Stimulated activated CD4-positive, alpha-beta T cell treated with anti-CD3 and anti-CD28 coated beads, Interleukin-15, amount 100 ng/mL, for 24 hours (primary cell): ENCODE results near the gene SKA2.
"Not testable (repeated sequence)": the region's sequence is repeated elsewhere in the genome, so short reads cannot be mapped to it uniquely, and the experiment has no call there.

ENCODE experiments used
- DNase-seq: peaks from one replicate; pipeline ENCODE4 v3.0.0-alpha.2; 2020

The SKA2 gene

DNA sequence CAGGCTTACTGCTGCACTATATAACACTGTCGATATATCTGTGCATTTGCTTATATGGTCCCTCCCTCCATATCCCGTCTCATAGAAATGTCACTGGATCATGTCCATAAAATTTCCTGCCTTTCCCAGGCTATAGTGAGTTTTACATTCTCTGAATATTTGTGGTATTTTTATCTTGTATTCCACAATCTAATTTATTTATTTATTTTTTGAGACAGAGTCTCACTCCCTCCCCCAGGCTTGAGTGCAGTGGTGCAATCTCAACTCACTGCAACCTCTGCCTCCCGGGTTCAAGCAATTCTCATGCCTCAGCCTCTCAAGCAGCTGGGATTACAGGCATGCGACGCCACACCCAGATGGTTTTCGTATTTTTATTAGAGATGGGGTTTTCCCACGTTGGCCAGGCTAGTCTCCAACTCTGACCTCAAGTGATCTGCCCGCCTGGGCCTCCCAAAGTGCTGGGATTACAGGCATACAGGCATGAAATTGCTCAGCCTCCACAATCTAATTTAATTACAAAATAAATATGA is 61.2 kb downstream of the SKA2 start:
- no peak for DNase-seq

DNA sequence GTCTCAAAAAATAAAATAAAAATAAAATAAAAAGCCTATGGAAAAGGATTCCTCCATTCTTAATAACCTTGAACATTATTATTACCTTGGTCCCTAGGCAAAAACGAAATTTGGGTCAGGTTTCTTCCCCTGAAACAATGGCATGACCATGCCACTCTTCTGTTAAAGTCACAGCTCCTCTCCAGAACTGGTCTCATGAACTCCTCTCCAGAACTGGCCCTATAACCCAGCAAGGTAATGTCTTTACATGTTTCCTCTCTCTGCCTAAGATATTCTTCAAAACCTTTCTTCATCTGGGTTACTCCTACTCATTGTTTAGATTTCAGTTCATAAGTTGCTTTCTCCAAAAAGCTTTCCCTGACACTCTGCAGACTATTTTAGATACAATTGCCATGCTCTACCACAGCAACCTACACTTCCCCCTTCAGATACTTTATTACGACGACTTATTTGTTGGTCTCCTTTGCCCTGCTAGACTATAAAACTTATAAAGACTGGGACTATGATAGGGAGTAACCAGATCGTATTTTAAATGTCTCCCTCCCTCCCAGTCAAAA is 61.8 kb downstream of the SKA2 start:
- DNase-seq, result no peak

DNA sequence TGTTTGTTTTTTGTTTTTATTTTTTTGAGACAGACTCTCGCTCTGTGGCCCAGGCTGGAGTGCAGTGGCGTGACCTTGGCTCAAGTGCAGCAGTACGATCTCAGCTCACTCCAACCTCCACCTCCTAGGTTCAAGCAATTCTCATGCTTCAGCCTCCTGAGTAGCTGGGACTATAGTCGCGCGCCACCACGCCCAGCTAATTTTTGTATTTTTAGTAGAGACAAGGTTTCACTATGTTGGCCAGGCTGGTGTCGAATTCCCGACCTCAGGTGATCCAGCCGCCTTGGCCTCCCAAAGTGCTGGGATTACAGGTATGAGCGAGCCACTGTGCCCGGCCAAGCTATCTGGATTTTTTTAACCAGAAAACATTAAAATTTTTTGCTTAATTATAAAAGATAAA is 64.4 kb downstream of the SKA2 start:
- DNase-seq, result not testable (repeated sequence)

DNA sequence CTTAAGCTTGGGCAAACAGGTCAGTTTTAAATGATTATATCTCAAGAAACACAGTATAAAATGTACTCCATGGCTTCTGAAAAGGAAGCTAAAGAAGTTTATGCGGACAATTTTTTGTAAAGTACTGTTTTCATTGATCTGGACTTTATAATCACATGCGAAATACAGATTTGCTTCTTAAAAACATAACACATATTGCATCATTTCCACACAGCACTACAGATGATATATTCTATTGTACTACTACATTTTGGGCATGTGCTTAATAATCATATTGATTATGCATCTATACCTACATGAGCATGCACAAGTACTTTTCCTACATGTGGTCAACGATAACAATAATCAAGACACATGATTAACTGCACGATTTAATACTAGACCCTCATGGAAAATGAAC is 70.8 kb downstream of the SKA2 start:
- DNase-seq, result no peak

DNA sequence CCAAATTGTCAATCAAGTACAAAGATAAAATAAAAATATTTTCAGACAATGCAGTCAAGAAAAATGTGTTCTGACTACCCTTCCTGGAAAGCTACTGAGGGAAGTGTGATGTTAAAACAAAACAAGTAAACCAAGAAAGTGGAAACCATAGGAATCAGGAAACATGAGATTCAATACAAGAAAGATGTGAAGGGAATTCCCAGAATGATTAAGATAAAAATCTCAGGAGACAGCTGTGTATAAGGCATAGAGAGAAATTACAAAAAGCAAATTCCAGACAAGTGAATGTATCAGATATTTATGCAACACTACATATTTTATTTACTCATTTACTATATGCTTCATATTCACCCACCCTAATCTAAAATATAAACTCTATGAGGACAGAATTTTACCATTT is 80.5 kb downstream of the SKA2 start:
- DNase-seq, result no peak

DNA sequence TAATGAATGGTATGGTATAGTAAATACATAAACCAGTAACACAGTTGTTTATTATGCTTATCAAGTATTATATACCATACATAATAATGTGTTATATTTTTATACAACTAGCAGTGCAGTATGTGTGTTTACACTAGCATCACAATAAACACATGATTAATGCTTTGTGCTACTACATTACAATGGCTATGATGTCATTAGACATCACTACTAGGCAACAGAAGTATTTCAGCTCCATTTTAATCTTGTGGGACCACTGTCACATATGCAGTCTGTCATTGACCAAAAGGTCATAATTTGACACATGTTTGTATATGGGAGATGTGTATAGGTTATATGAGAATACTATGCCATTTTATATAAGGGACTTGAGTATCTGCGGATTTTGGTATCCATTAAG is 81.0 kb downstream of the SKA2 start:
- DNase-seq, result no peak

DNA sequence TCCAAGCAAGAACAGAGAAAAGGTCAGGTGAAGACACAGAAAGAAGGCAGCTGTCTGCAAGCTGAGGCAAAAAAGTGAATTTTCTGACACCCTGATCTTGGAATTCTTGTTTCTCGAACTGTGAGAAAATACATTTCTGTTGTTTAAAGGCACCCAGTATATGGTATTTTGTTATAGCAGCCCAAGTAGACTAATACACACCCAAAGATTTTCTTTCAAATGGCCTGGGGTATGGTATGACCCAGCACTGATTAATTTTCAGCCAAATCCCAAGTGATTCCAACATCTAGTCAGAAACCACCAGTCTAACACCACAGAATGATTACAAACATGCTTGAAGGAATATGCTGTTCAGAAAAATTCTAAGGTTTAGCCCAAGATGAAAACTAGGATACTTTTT is 85.1 kb downstream of the SKA2 start:
- no peak for DNase-seq

DNA sequence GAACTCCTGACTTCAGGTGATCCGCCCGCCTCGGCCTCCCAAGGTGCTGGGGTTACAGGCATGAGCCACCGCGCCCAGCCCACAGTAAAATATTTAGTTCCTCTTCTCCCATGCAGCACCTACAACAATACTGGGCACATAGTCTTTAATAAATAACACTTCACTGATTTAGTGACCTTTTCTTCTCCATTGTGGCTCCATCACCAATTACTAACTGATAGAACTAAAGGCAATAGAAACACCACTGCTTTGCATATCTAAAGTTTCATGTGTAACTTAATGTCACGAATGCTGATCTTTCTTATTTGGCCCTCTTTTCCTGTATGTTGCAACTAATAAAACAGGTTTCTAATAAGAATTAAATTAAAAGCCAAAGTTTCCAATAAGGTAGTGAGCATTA is 87.2 kb downstream of the SKA2 start:
- DNase-seq, result no peak

DNA sequence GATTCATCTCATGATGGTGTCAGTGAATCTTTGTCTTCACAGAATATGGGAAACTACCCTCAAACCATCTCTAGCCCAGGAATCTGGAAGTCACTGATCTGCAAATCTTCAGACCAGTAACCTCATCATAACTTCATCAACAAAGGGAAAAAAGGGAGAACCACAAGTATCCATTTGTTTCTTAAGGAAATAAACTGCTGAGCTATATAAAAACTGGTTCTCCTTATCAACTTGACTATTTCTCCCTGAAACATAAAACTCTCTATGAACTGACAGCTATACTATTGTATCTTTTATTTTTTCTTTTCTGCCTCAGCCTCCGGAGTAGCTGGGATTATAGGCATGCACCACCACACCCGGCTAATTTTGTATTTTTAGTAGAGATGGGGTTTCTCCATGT is 87.6 kb downstream of the SKA2 start:
- DNase-seq, result no peak

DNA sequence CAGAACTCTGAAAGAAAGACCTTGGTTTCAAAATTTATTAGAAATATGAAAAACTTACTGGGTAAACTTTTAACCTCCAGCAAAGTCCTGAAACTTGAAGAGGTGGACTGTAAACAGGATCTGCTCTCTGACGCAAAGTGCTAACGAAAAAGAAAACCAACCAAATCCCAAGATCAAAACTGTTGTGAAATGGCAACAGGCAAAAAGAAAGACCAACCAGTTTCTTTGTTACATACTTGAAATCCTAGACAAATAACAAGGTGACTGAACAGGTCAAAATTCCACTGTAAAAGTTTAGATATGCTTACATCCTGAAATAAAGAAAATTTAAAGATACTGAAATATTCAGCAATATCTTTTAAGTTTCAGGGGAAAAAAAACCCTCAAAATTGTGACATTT is 92.5 kb downstream of the SKA2 start:
- DNase-seq, result no peak
